GM19324 (cell line): ENCODE measurements around the gene ZDHHC1.

Experiments
- ATAC-seq: cut with Tn5 transposase; IDR thresholded peaks from one replicate; pipeline ENCODE4 v1.9.1; 2021; ENCODE audit warnings: mild to moderate bottlenecking, moderate library complexity; ENCODE audit not compliant: unreplicated experiment, low FRiP score

The ZDHHC1 gene

GRCh38 chr16:67415872-67416793, at the start of gene ZDHHC1:
Gene ZDHHC1, minus strand, starts transcription at chr16:67416477. Its CDS starts 8,702 bp downstream, at chr16:67407775.
- peak; percentile 48 for ATAC-seq

GRCh38 chr16:67464565-67464964, 48.3 kb upstream of the ZDHHC1 start:
- ATAC-seq: no peak

GRCh38 chr16:67463691-67464090, 47.4 kb upstream of the ZDHHC1 start:
- ATAC-seq: no peak

GRCh38 chr16:67463059-67463458, 46.8 kb upstream of the ZDHHC1 start:
- ATAC-seq: no peak

- no peak for ATAC-seq
Measured at GRCh38 chr16:67462279-67462655, 46.0 kb upstream of the ZDHHC1 start.

GRCh38 chr16:67461600-67462278, 45.5 kb upstream of the ZDHHC1 start:
- ATAC-seq: no peak

GRCh38 chr16:67460961-67461360, 44.7 kb upstream of the ZDHHC1 start:
- no peak for ATAC-seq

- ATAC-seq: no peak
Measured at GRCh38 chr16:67460168-67460567, 43.9 kb upstream of the ZDHHC1 start.

GRCh38 chr16:67459861-67460150, 43.5 kb upstream of the ZDHHC1 start:
- no peak for ATAC-seq

GRCh38 chr16:67459066-67459860, 43.0 kb upstream of the ZDHHC1 start:
- no peak for ATAC-seq

- ATAC-seq: no peak
Measured at GRCh38 chr16:67458121-67458641, 41.9 kb upstream of the ZDHHC1 start.

- no peak for ATAC-seq
Measured at GRCh38 chr16:67457611-67458010, 41.3 kb upstream of the ZDHHC1 start.

GRCh38 chr16:67456391-67457081, 40.3 kb upstream of the ZDHHC1 start:
- ATAC-seq: no peak

GRCh38 chr16:67454852-67455251, 38.6 kb upstream of the ZDHHC1 start:
- ATAC-seq: no peak

- no peak for ATAC-seq
Measured at GRCh38 chr16:67454104-67454503, 37.8 kb upstream of the ZDHHC1 start.

- no peak for ATAC-seq
Measured at GRCh38 chr16:67451704-67452435, 35.6 kb upstream of the ZDHHC1 start.

GRCh38 chr16:67451061-67451703, 34.9 kb upstream of the ZDHHC1 start:
- ATAC-seq: no peak

GRCh38 chr16:67449739-67450138, 33.5 kb upstream of the ZDHHC1 start:
- ATAC-seq: no peak

- no peak for ATAC-seq
Measured at GRCh38 chr16:67449336-67449735, 33.1 kb upstream of the ZDHHC1 start.
